Endothelial cell of umbilical vein (primary cell): ENCODE measurements around the gene TOLLIP. TPM values are rescaled to one million over a fixed set of nuclear protein-coding genes. Genes with fewer than 3 reads are reported as not detected.

Experiments
- BruUV-seq: library from RNA; stranded (reverse); fragments of 400-500 nt; replicated peaks from 2 replicates; lab custom pipeline; 2021; lab: Mats Ljungman, UMichigan
- CTCF ChIA-PET: fragments of 300-600, 350-600 bp; sonication (Branson Sonifier 250); formaldehyde crosslinking; loops from one replicate; lab custom pipeline; 2021; ENCODE audit warnings: antibody characterized with exemption, inconsistent platforms; lab: Charles Lee
- POLR2A ChIA-PET: fragments of 300-600, 350-600 bp; sonication (Branson Sonifier 250); formaldehyde crosslinking; loops from one replicate; lab custom pipeline; 2021; ENCODE audit warnings: antibody characterized with exemption, inconsistent platforms; lab: Charles Lee
- DNase-seq: peaks from one replicate; pipeline ENCODE4 v3.0.0-alpha.2; 2011; ENCODE audit warnings: low read depth, low spot score
- FAIRE-seq: peaks from 2 replicates; lab custom pipeline; 2011; peaks lifted over from hg19 to GRCh38; lab: Jason Lieb, UNC
- H2AFZ ChIP-seq: 2 replicates; pipeline ENCODE4 v1.6.0; 2012; ENCODE audit warnings: low read depth, low read length, control low read depth, inconsistent platforms
- H3K27ac ChIP-seq: 2 replicates; pipeline ENCODE4 v1.5.1; 2011; ENCODE audit warnings: low read depth, mild to moderate bottlenecking, control low read depth, low read length, moderate library complexity; ENCODE audit not compliant: insufficient read depth
- H3K27me3 ChIP-seq, 2 experiments: 2 replicates each; pipeline versions ENCODE4 v1.6.0 to v1.6.1; 2011; ENCODE audit warnings: low read length in 2 of 2, mixed read lengths in 1 of 2; ENCODE audit not compliant: control insufficient read depth in 2 of 2, insufficient read depth in 2 of 2
- H3K36me3 ChIP-seq, 2 experiments: 2 replicates in 1 of 2; 3 replicates in 1 of 2; pipeline ENCODE4 v1.5.1; 2011; ENCODE audit warnings: low read length in 2 of 2, mild to moderate bottlenecking in 1 of 2, moderate library complexity in 1 of 2; ENCODE audit not compliant: control insufficient read depth in 2 of 2, insufficient read depth in 2 of 2; ENCODE audit errors: extremely low read depth in 1 of 2
- H3K4me1 ChIP-seq: 3 replicates; pipeline ENCODE4 v1.5.1; 2011; ENCODE audit warnings: mild to moderate bottlenecking, low read length; ENCODE audit not compliant: control insufficient read depth, insufficient read depth; ENCODE audit errors: extremely low read depth
- H3K4me2 ChIP-seq: 2 replicates; pipeline ENCODE4 v1.6.1; 2011; ENCODE audit warnings: low read length, control low read depth, mixed read lengths; ENCODE audit not compliant: insufficient read depth
- H3K4me3 ChIP-seq, 3 experiments: fragments of 200-600 bp in 1 of 3; sonication (generic), shearing (Covaris generic) in 1 of 3; replicated peaks in 1 of 3; 2 replicates each; pipeline ENCODE4 v1.5.1; 2011 to 2016; ENCODE audit warnings: control low read depth in 3 of 3, low read length in 3 of 3, mild to moderate bottlenecking in 2 of 3, inconsistent platforms in 1 of 3, low read depth in 1 of 3, moderate library complexity in 1 of 3; ENCODE audit not compliant: insufficient read depth in 1 of 3
- H3K79me2 ChIP-seq: 2 replicates; pipeline ENCODE4 v1.6.0; 2012; ENCODE audit warnings: low read length, inconsistent platforms; ENCODE audit not compliant: control insufficient read depth, insufficient read depth
- H3K9ac ChIP-seq: replicated peaks from 2 replicates; pipeline ENCODE3; 2011; ENCODE audit warnings: low read length, control low read depth; ENCODE audit not compliant: insufficient read depth; ENCODE audit errors: extremely low read depth
- H3K9me1 ChIP-seq: replicated peaks from 3 replicates; pipeline ENCODE4 v1.6.0; 2011; ENCODE audit warnings: mild to moderate bottlenecking, low read length; ENCODE audit not compliant: control insufficient read depth, insufficient read depth; ENCODE audit errors: extremely low read depth
- H3K9me3 ChIP-seq: replicated peaks from 2 replicates; pipeline ENCODE4 v1.5.1; 2012; ENCODE audit warnings: low read length, inconsistent platforms; ENCODE audit not compliant: control insufficient read depth, insufficient read depth
- H4K20me1 ChIP-seq: replicated peaks from 2 replicates; pipeline ENCODE3; 2011; ENCODE audit warnings: mild to moderate bottlenecking, low read length; ENCODE audit not compliant: control insufficient read depth, insufficient read depth; ENCODE audit errors: extremely low read depth
- CTCF ChIP-seq, 2 donors: IDR thresholded peaks; 1 replicate in 1 of 2; 2 replicates in 1 of 2; pipeline ENCODE4 v1.5.1; 2011; ENCODE audit warnings: low read length in 2 of 2, mild to moderate bottlenecking in 2 of 2, moderate library complexity in 2 of 2, control low read depth in 1 of 2, inconsistent platforms in 1 of 2, low read depth in 1 of 2; ENCODE audit not compliant: insufficient read depth in 1 of 2; ENCODE audit errors: extremely low read depth in 1 of 2
- EZH2 ChIP-seq: IDR thresholded peaks from 2 replicates; pipeline ENCODE4 v1.6.1; 2012; ENCODE audit warnings: borderline replicate concordance, low read depth, mild to moderate bottlenecking, moderate library complexity, low read length, inconsistent platforms; ENCODE audit not compliant: severe bottlenecking
- FOS ChIP-seq: IDR thresholded peaks from 2 replicates; pipeline ENCODE4 v1.6.1; 2011; ENCODE audit warnings: mild to moderate bottlenecking, low read length, moderate library complexity, borderline replicate concordance; ENCODE audit not compliant: insufficient read depth
- GATA2 ChIP-seq: IDR thresholded peaks from 2 replicates; pipeline ENCODE4 v1.7.0; 2011; ENCODE audit warnings: low read depth, mild to moderate bottlenecking, moderate library complexity, mixed read lengths, low read length; ENCODE audit not compliant: insufficient read length, insufficient read depth
- JUN ChIP-seq: IDR thresholded peaks from 2 replicates; pipeline ENCODE4 v1.6.1; 2011; ENCODE audit warnings: borderline replicate concordance, low read depth; ENCODE audit not compliant: insufficient read length, insufficient read depth
- MAX ChIP-seq: IDR thresholded peaks from 2 replicates; pipeline ENCODE4 v1.6.1; 2011; ENCODE audit not compliant: insufficient read depth, insufficient read length
- MYC ChIP-seq: IDR thresholded peaks from one replicate; pipeline ENCODE4 v1.6.1; 2011; ENCODE audit warnings: mild to moderate bottlenecking, low read depth, low read length
- POLR2A ChIP-seq: IDR thresholded peaks from 2 replicates; pipeline ENCODE4 v1.6.1; 2012; ENCODE audit warnings: low read depth, mild to moderate bottlenecking, control low read depth, low read length
- POLR2AphosphoS5 ChIP-seq: IDR thresholded peaks from 2 replicates; pipeline ENCODE4 v1.6.1; 2012; ENCODE audit warnings: low read depth, mild to moderate bottlenecking, control low read depth, low read length, moderate library complexity; ENCODE audit not compliant: insufficient read depth
- dilution Hi-C: fragments of 300-500 bp; cut with MboI; formaldehyde crosslinking; loops from one replicate; pipeline ENCODE4 v1.15.0; 2019; ENCODE audit warnings: low sequenced_read_pairs; ENCODE audit not compliant: extremely low pct_ligation_motif_present
- intact Hi-C: fragments of 100-400 bp; cut with micrococcal nuclease; formaldehyde crosslinking; loops from one replicate; pipeline ENCODE4 v1.10.0; 2022
- polyA plus RNA-seq, 4 experiments: library from polyadenylated mRNA; depleted of rRNA in 3 of 4; stranded (reverse) in 3 of 4; unstranded in 1 of 4; fragments of >200 nt; gene quantifications; 2 replicates each; pipeline versions ENCODE4 v1.2.1 to v1.2.3, GENCODE V29; 2011 to 2012; ENCODE audit warnings: missing spikeins in 1 of 4
- total RNA-seq: library from RNA; stranded (reverse); gene quantifications from 2 replicates; pipeline ENCODE4 v1.2.3, GENCODE V29; 2021

The TOLLIP gene
- total and polyA plus RNA-seq, 2 donors (not counting 3 experiments of a cell fraction or from before 2014, with no cell fraction given) = 49.6 to 64.8 TPM

- dilution Hi-C loops (no loop called here), intact Hi-C loops (no loop called here)
- no peak overlapping the region for H3K4me3 ChIP-seq
- H3K79me2 ChIP-seq = no peaks in the 10 kb centered on the region
- H3K4me1 ChIP-seq = no peaks in the 10 kb centered on the region
- no peaks in the 10 kb centered on the region for H4K20me1 ChIP-seq
- no peak overlapping the region for H3K27ac ChIP-seq
- POLR2A ChIA-PET = no interaction called here
- FAIRE-seq = no peak
- H3K36me3 ChIP-seq = no peaks in the 10 kb centered on the region
- H3K9ac ChIP-seq = no peak overlapping the region
- H3K4me2 ChIP-seq = no peak overlapping the region
- no peaks in the 10 kb centered on the region for H3K9me3 ChIP-seq
- H2AFZ ChIP-seq = no peak overlapping the region
- no peaks in the 10 kb centered on the region for H3K9me1 ChIP-seq
- CTCF ChIA-PET = no interaction called here
- no peaks in the 10 kb centered on the region for H3K27me3 ChIP-seq
- no TSS peak for BruUV-seq
- no peak for TF ChIP-seq MAX
- TF ChIP-seq JUN = no peak
- no peak for TF ChIP-seq MYC
- no peak for TF ChIP-seq GATA2
- no peak for TF ChIP-seq FOS
- TF ChIP-seq POLR2AphosphoS5 = no peak
- TF ChIP-seq POLR2A = no peak
- TF ChIP-seq CTCF (IDR thresholded peaks at IDR 0.05; ENCODE audit: extremely low read depth in 1 of 2, insufficient read depth in 1 of 2, low read depth in 1 of 2, low read length in 2 of 2) = no peak
- TF ChIP-seq EZH2 = no peak
- no peak for DNase-seq
These were observed 53.0 kb downstream of the TOLLIP start for GRCh38 chr11:1256257-1257045.
